CD4-positive, alpha-beta T cell (primary cell): ENCODE data around the gene KSR2. TPM values are rescaled to one million over a fixed set of nuclear protein-coding genes. Genes with fewer than 3 reads are reported as not detected.
"Not testable (repeated sequence)": the region's sequence is repeated elsewhere in the genome, so short reads cannot be mapped to it uniquely, and the experiment has no call there.

Source experiments
- ATAC-seq: fragments of 200-7000 bp; cut with Tn5 transposase; one replicate; pipeline ENCODE4 v1.10.0; 2022; ENCODE audit warnings: mild to moderate bottlenecking; ENCODE audit not compliant: poor library complexity
- CTCF ChIA-PET: fragments of 350-600 bp; sonication (Branson Sonifier 250); formaldehyde crosslinking; loops from one replicate; lab custom pipeline; 2021; ENCODE audit warnings: antibody characterized with exemption, inconsistent platforms; lab: Charles Lee
- POLR2A ChIA-PET: fragments of 350-600 bp; sonication (Branson Sonifier 250); formaldehyde crosslinking; loops from one replicate; lab custom pipeline; 2021; ENCODE audit warnings: antibody characterized with exemption, inconsistent platforms; lab: Charles Lee
- DNase-seq, 14 experiments: peaks; one replicate each; pipeline ENCODE4 v3.0.0-alpha.2; 2013 to 2020; ENCODE audit warnings: mixed read lengths in 2 of 14
- H3K27ac ChIP-seq, 2 donors: one replicate each; pipeline versions ENCODE4 v1.5.1 to v1.7.0; 2013; ENCODE audit warnings: low read length in 2 of 2, low read depth in 1 of 2, mild to moderate bottlenecking in 1 of 2
- H3K27me3 ChIP-seq, 2 experiments: 1 replicate in 1 of 2; 2 replicates in 1 of 2; pipeline versions ENCODE4 v1.6.1 to v1.7.0; 2013; ENCODE audit warnings: low read length in 2 of 2, control low read depth in 1 of 2, mild to moderate bottlenecking in 1 of 2, moderate library complexity in 1 of 2; ENCODE audit not compliant: insufficient read depth in 2 of 2, control insufficient read depth in 1 of 2
- H3K36me3 ChIP-seq: one replicate; pipeline ENCODE4 v1.6.1; 2013; ENCODE audit warnings: low read length, control low read depth; ENCODE audit not compliant: insufficient read depth
- H3K4me1 ChIP-seq: one replicate; pipeline ENCODE4 v1.6.1; 2013; ENCODE audit warnings: low read length, control low read depth; ENCODE audit not compliant: insufficient read depth
- H3K4me3 ChIP-seq: one replicate; pipeline ENCODE4 v1.5.1; 2013; ENCODE audit warnings: mild to moderate bottlenecking, low read length, moderate library complexity
- H3K9me3 ChIP-seq, 2 experiments: 1 replicate in 1 of 2; 2 replicates in 1 of 2; pipeline versions ENCODE4 v1.6.1 to v1.7.0; 2013; ENCODE audit warnings: low read length in 2 of 2, mild to moderate bottlenecking in 2 of 2, control low read depth in 1 of 2, moderate library complexity in 1 of 2; ENCODE audit not compliant: control insufficient read depth in 1 of 2, insufficient read depth in 1 of 2
- H3K27ac Mint-ChIP-seq: one replicate; pipeline ENCODE4 v1.8.0; 2020; ENCODE audit warnings: mixed read lengths
- H3K27me3 Mint-ChIP-seq: one replicate; pipeline ENCODE4 v1.8.0; 2021; ENCODE audit warnings: mixed read lengths
- H3K36me3 Mint-ChIP-seq: one replicate; pipeline ENCODE4 v1.8.0; 2021; ENCODE audit warnings: low read depth, mixed read lengths
- H3K4me1 Mint-ChIP-seq: one replicate; pipeline ENCODE4 v1.8.0; 2021; ENCODE audit warnings: low read depth, mixed read lengths
- H3K4me3 Mint-ChIP-seq: one replicate; pipeline ENCODE4 v1.8.0; 2020; ENCODE audit warnings: mild to moderate bottlenecking, mixed read lengths
- H3K9me3 Mint-ChIP-seq: one replicate; pipeline ENCODE4 v1.8.0; 2020; ENCODE audit warnings: mixed read lengths
- CTCF ChIP-seq: fragments of 200-600 bp; IDR thresholded peaks from one replicate; pipeline ENCODE4 v1.8.0; 2022; ENCODE audit warnings: antibody characterized with exemption, mild to moderate bottlenecking
- intact Hi-C, 2 experiments: fragments of 100-400 bp; cut with DNase I in 1 of 2; cut with micrococcal nuclease in 1 of 2; formaldehyde crosslinking; loops; one replicate each; pipeline versions ENCODE4 v1.15.1 to v1.9.0; 2023 to 2025; cut with DNase I, micrococcal nuclease
- total RNA-seq, 174 experiments: library from RNA in 2 of 174; stranded (reverse) in 2 of 174; gene quantifications; one replicate each; pipeline ENCODE4 v1.2.3 and lab custom pipeline; 2021 to 2026

The KSR2 gene
- total RNA-seq, 2 experiments from 2014 or later = 0.05 to 0.17 TPM

GRCh38 chr12:117807355-117807754 lies 161.4 kb downstream of the KSR2 start:
- Mint-ChIP-seq H3K4me3 (no peak overlapping the region), H3K36me3 (no peaks in the 10 kb centered on the region), H3K9me3 (no peaks in the 10 kb centered on the region), H3K27me3 (peaks cover 27% of the 10 kb centered on the region), H3K4me1 (no peaks in the 10 kb centered on the region), H3K27ac (no peak overlapping the region)
- DNase-seq (no peak), ATAC-seq (no peak)
- no peak for TF ChIP-seq CTCF
- Histone ChIP-seq H3K27me3 (peaks cover 3% of the 10 kb centered on the region in 2 experiments), H3K4me1 (no peaks in the 10 kb centered on the region), H3K4me3 (no peak overlapping the region), H3K36me3 (no peaks in the 10 kb centered on the region), H3K9me3 (no peaks in the 10 kb centered on the region), H3K27ac (no peak overlapping the region)
- ChIA-PET POLR2A (no interaction called here), CTCF (no interaction called here)
- intact Hi-C loops = no loop called here

- Histone ChIP-seq H3K4me3 (no peak overlapping the region), H3K36me3 (no peaks in the 10 kb centered on the region), H3K27me3 (peaks cover 3% of the 10 kb centered on the region in 2 experiments), H3K27ac (no peak overlapping the region), H3K9me3 (no peaks in the 10 kb centered on the region), H3K4me1 (no peaks in the 10 kb centered on the region)
- H3K9me3 Mint-ChIP-seq = no peaks in the 10 kb centered on the region
- peaks cover 26% of the 10 kb centered on the region for H3K27me3 Mint-ChIP-seq
- CTCF ChIA-PET = no interaction called here
- POLR2A ChIA-PET = no interaction called here
- no peaks in the 10 kb centered on the region for H3K36me3 Mint-ChIP-seq
- H3K4me3 Mint-ChIP-seq = no peak overlapping the region
- H3K4me1 Mint-ChIP-seq = no peaks in the 10 kb centered on the region
- no peak overlapping the region for H3K27ac Mint-ChIP-seq
- ATAC-seq (no peak), DNase-seq (no peak)
- no peak for TF ChIP-seq CTCF
- intact Hi-C loops = no loop called here
These were observed 162.9 kb downstream of the KSR2 start for GRCh38 chr12:117805865-117806264.

- ChIA-PET CTCF (no interaction called here), POLR2A (no interaction called here)
- intact Hi-C loops = no loop called here
- no peak overlapping the region for H3K4me3 ChIP-seq
- DNase-seq (no peak), ATAC-seq (no peak)
- H3K27me3 ChIP-seq = peaks cover 3% of the 10 kb centered on the region in 2 experiments
- Mint-ChIP-seq H3K9me3 (no peaks in the 10 kb centered on the region), H3K27me3 (peaks cover 12% of the 10 kb centered on the region), H3K4me3 (no peak overlapping the region), H3K36me3 (no peaks in the 10 kb centered on the region), H3K27ac (no peak overlapping the region), H3K4me1 (no peaks in the 10 kb centered on the region)
- no peaks in the 10 kb centered on the region for H3K36me3 ChIP-seq
- H3K4me1 ChIP-seq = no peaks in the 10 kb centered on the region
- TF ChIP-seq CTCF = no peak
- peaks cover 0 to 4% of the 10 kb centered on the region in 2 experiments for H3K9me3 ChIP-seq
- no peak overlapping the region for H3K27ac ChIP-seq
These were observed 165.8 kb downstream of the KSR2 start for GRCh38 chr12:117803001-117803400.

- H3K36me3 ChIP-seq, ATAC-seq, CTCF ChIA-PET, H3K27me3 Mint-ChIP-seq, H3K27me3 ChIP-seq, intact Hi-C loops, H3K36me3 Mint-ChIP-seq, H3K27ac ChIP-seq, H3K4me1 ChIP-seq, H3K9me3 Mint-ChIP-seq, H3K9me3 ChIP-seq, DNase-seq, H3K27ac Mint-ChIP-seq, H3K4me3 Mint-ChIP-seq, POLR2A ChIA-PET, H3K4me1 Mint-ChIP-seq, H3K4me3 ChIP-seq: not testable (repeated sequence)
These were observed 168.1 kb downstream of the KSR2 start for GRCh38 chr12:117800711-117801110.
